ENCODE data around the gene MOSMO. TPM values are rescaled to one million over a fixed set of nuclear protein-coding genes. Genes with fewer than 3 reads are reported as not detected.
"Not testable (repeated sequence)": the region's sequence is repeated elsewhere in the genome, so short reads cannot be mapped to it uniquely, and the experiment has no call there.

The MOSMO gene
- total RNA-seq, 2 experiments from 2014 or later, result 5.4 to 7.0 TPM

GRCh38 chr16:21996923-21997696 lies 10.8 kb upstream of the MOSMO start:
- ChIA-PET CTCF (interaction anchor here (0.6 to 17.5 kb wide), 5 partner anchors 10 to 191 kb away, joined by 3 to 430 read pairs (median 5); partner anchors contain the start of gene MOSMO), POLR2A (no interaction called here)
- H3K36me3 Mint-ChIP-seq (ENCODE audit: low read depth), result no peaks in the 10 kb centered on the region
- no peaks in the 10 kb centered on the region for H3K27me3 Mint-ChIP-seq
- no peak for DNase-seq
- H3K4me1 Mint-ChIP-seq (ENCODE audit: low read depth), result peaks cover 9% of the 10 kb centered on the region
- no peaks in the 10 kb centered on the region for H3K9me3 Mint-ChIP-seq
- TF ChIP-seq CTCF (IDR thresholded peaks at IDR 0.05), result no peak
- intact Hi-C loops (cut with micrococcal nuclease), result no loop called here
- no peak overlapping the region for H3K27ac Mint-ChIP-seq
- ATAC-seq, result no peak
- H3K4me3 Mint-ChIP-seq, result no peak overlapping the region

GRCh38 chr16:21997697-21998480 lies 10.0 kb upstream of the MOSMO start:
- intact Hi-C loops (cut with micrococcal nuclease), result no loop called here
- ChIA-PET POLR2A (no interaction called here), CTCF (interaction anchor here (0.6 to 17.5 kb wide), 6 partner anchors 8 to 190 kb away, joined by 3 to 430 read pairs (median 4); partner anchors contain the start of gene MOSMO)
- no peak overlapping the region for H3K27ac Mint-ChIP-seq
- TF ChIP-seq CTCF (IDR thresholded peaks at IDR 0.05), result no peak
- H3K4me1 Mint-ChIP-seq (ENCODE audit: low read depth), result peaks cover 9% of the 10 kb centered on the region
- H3K27me3 Mint-ChIP-seq, result no peaks in the 10 kb centered on the region
- DNase-seq (no peak), ATAC-seq (no peak)
- H3K36me3 Mint-ChIP-seq (ENCODE audit: low read depth), result no peaks in the 10 kb centered on the region
- no peaks in the 10 kb centered on the region for H3K9me3 Mint-ChIP-seq
- no peak overlapping the region for H3K4me3 Mint-ChIP-seq

GRCh38 chr16:22001591-22001990 lies 6.3 kb upstream of the MOSMO start:
- no peaks in the 10 kb centered on the region for H3K36me3 Mint-ChIP-seq (ENCODE audit: low read depth)
- POLR2A ChIA-PET, result no interaction called here
- no peaks in the 10 kb centered on the region for H3K9me3 Mint-ChIP-seq
- H3K4me1 Mint-ChIP-seq (ENCODE audit: low read depth), result peaks cover 10% of the 10 kb centered on the region
- CTCF ChIA-PET, result interaction anchor here (0.6 to 17.5 kb wide), 21 partner anchors 9 to 295 kb away, joined by 3 to 430 read pairs (median 5); no protein-coding TSS in a partner anchor
- TF ChIP-seq CTCF (IDR thresholded peaks at IDR 0.05), result no peak
- no peaks in the 10 kb centered on the region for H3K27me3 Mint-ChIP-seq
- ATAC-seq, result no peak
- H3K27ac Mint-ChIP-seq, result no peak overlapping the region
- intact Hi-C loops (cut with micrococcal nuclease), result no loop called here
- DNase-seq, result no peak
- H3K4me3 Mint-ChIP-seq, result peak overlapping the region; percentile 31

GRCh38 chr16:22002047-22002446 lies 5.9 kb upstream of the MOSMO start:
- ChIA-PET POLR2A (interaction anchor here (0.7 kb wide), 1 partner anchor 76 kb away, joined by 3 read pairs; no protein-coding TSS in a partner anchor), CTCF (interaction anchor here (0.6 to 17.5 kb wide), 22 partner anchors 8 to 445 kb away, joined by 3 to 430 read pairs (median 5); no protein-coding TSS in a partner anchor)
- H3K4me1 Mint-ChIP-seq (ENCODE audit: low read depth), result peaks cover 15% of the 10 kb centered on the region
- H3K4me3 Mint-ChIP-seq; DNase-seq; H3K27me3 Mint-ChIP-seq; H3K36me3 Mint-ChIP-seq (ENCODE audit: low read depth); H3K27ac Mint-ChIP-seq; intact Hi-C loops (cut with micrococcal nuclease); H3K9me3 Mint-ChIP-seq; ATAC-seq: not testable (repeated sequence)

- H3K4me3 Mint-ChIP-seq, result no peak overlapping the region
- POLR2A ChIA-PET, result no interaction called here
- H3K27ac Mint-ChIP-seq, result no peak overlapping the region
- no peaks in the 10 kb centered on the region for H3K9me3 Mint-ChIP-seq
- CTCF ChIA-PET, result interaction anchor here (1.6 to 17.5 kb wide), 5 partner anchors 12 to 185 kb away, joined by 5 to 430 read pairs (median 43); no protein-coding TSS in a partner anchor
- TF ChIP-seq CTCF (IDR thresholded peaks at IDR 0.05), result no peak
- no peak for ATAC-seq
- DNase-seq, result no peak
- intact Hi-C loops (cut with micrococcal nuclease), result no loop called here
- no peaks in the 10 kb centered on the region for H3K36me3 Mint-ChIP-seq (ENCODE audit: low read depth)
- peaks cover 19% of the 10 kb centered on the region for H3K4me1 Mint-ChIP-seq (ENCODE audit: low read depth)
- H3K27me3 Mint-ChIP-seq, result no peaks in the 10 kb centered on the region
Measured at GRCh38 chr16:22003195-22003594, 4.7 kb upstream of the MOSMO start.

All from activated CD8-positive, alpha-beta T cell treated with anti-CD3 and anti-CD28 coated beads for 36 hours (primary cell).